Stimulated activated CD8-positive, alpha-beta memory T cell treated with anti-CD3 and anti-CD28 coated beads, Interleukin-4, amount 100 ng/mL, for 48 hours (primary cell): ENCODE data around the gene TEX2.

Experiments used
- DNase-seq: peaks from one replicate; pipeline ENCODE4 v3.0.0-alpha.2; 2020

The TEX2 gene

DNA sequence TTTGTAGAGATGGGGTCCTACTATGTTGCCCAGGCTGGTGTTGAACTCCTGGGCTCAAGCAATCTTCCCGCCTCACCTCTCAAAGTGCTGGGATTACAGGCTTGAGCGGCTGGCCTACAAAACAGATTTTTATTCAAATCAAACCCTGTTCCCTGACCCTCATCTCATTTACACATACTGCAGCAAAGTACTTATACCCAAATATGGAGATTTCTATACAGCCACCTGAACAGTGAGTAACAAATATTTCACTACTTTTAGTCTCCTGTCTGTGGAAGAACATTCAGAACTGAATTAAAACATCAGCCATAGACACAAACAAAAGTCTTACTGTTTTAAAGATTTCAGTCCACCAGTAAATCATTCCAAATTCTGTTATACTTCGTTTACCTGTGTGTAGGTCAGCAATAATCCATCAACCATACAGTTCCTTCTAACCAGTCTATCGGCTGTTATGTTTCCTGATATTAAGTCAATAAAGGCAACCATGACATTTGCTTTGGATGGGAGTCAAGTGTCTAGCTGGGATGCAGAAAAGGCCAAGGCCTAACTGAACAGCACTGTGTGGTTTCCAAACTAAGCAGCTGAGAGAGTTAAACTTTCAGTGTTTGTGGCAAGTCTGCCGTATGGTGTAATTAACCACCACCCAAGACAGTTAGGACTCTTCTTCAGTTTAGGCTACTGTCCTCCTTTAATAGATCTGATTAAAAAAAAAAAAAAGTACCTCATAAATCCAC, 155.4 kb downstream of the TEX2 start:
- no peak for DNase-seq

DNA sequence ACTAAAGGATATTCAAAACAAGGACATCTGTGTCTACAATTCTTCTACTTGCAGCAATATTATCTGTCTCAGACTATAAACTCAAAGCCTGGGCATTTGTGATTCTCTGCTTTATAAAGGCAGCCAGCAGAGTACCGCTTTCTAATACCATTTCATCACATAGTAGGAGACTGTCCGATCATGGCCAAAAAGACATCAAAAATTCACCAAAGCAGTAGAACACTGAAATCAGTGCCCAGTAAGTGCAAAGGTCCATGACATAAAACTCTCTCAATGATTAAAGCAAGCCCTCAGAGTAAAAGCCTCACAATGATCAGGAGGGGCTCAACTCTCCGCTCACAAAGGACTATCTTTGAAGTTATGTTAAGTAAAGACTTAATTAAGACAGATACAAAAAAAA, 156.1 kb downstream of the TEX2 start:
- DNase-seq = no peak

GRCh38 chr17:64103391-64104364, 159.4 kb downstream of the TEX2 start:
- DNase-seq = no peak

DNA sequence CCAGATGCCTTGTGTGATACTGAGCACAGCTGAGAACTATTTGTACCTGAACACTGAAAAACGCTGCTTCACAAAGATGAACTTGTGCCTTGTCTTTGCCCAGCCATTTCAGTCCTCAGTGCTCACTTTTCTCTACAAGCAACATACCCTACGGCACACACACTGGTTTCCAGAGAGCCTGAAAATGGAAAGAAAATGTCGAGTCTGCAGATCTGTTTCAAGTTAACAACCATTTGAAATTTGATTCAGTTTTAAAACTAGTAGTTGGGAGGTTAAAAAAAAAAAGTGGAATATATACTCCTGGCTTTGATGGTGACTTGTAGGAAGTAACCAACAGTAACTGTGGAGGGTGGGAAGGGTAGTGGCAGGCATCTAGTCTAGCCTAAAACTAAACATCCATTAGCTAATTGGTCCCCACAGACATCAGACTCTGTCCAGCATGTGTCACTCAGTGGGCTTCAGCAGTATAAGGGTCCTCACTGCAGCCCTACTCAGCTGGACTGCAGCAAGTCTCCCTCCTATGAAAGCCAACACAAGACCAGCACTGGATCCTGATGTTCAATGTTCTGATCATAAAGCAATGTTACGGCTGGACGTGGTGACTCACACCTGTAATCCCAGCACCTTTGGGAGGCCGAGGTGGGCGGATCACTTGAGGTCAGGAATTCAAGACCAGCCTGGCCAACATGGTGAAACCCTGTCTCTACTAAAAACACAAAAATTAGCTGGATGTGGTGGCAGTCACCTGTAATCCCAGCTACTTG, 160.3 kb downstream of the TEX2 start:
- no peak for DNase-seq

- no peak for DNase-seq
Observed at GRCh38 chr17:64099543-64099942, 163.5 kb downstream of the TEX2 start.
